HL-60/S4 treated with retinoic acid at 250 ng/mL for 4 days and 3 days (cell line): ENCODE measurements around the gene RGS17.

ENCODE experiments used
- in situ Hi-C: fragments of 300-500 bp; cut with MboI; formaldehyde crosslinking; loops from 2 replicates; pipeline ENCODE4 v1.7.0; 2022; ENCODE audit warnings: low sequenced_read_pairs

Gene RGS17

GRCh38 chr6:152959333-152959732, 171.7 kb downstream of the RGS17 start:
- in situ Hi-C loops: no loop called here

DNA sequence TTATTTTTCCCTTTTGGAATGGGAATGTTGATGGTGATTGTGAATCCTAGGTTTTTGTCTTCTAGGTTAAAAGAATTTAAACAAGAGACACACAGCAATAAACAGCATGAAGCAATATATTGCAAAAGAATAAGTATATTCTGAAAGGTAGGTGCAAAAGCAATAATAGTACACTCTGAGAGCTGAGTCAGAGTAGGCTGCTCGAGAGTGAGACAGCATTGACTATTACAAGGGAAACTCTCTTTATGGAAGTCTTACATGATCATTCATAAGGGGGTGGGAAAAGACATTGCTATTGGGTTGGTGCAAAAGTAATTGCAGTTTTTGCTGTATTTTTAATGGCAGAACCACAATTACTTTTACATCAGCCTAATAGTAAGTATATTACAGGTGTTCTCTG, 173.3 kb downstream of the RGS17 start:
- in situ Hi-C loops: no loop called here
